Mucosa of descending colon (tissue), 3 donors: ENCODE measurements around the gene PKD2L1. TPM values are rescaled to one million over a fixed set of nuclear protein-coding genes. Genes with fewer than 3 reads are reported as not detected.

Experiments
- ATAC-seq: fragments of 200-7000 bp; cut with Tn5 transposase; one replicate; pipeline ENCODE4 v1.9.1; 2020; ENCODE audit warnings: mild to moderate bottlenecking, moderate library complexity
- DNase-seq, 3 donors: peaks; one replicate each; pipeline ENCODE4 v3.0.0-alpha.2; 2020
- H3K36me3 ChIP-seq: fragments of 200-600 bp; one replicate; pipeline ENCODE4 v1.8.0; 2021; ENCODE audit warnings: low read depth, mild to moderate bottlenecking
- H3K4me1 ChIP-seq: fragments of 200-600 bp; one replicate; pipeline ENCODE4 v1.8.0; 2021; ENCODE audit warnings: low read depth, mild to moderate bottlenecking
- H3K4me3 ChIP-seq: fragments of 200-600 bp; one replicate; pipeline ENCODE4 v1.8.0; 2021; ENCODE audit warnings: mild to moderate bottlenecking
- H3K9me3 ChIP-seq: fragments of 200-600 bp; one replicate; pipeline ENCODE4 v1.8.0; 2021; ENCODE audit warnings: mild to moderate bottlenecking
- intact Hi-C, 2 donors: fragments of 100-400 bp; cut with DNase I in 1 of 2; cut with micrococcal nuclease in 1 of 2; formaldehyde crosslinking; loops; one replicate each; pipeline versions ENCODE4 v1.11.0 to v1.11.1; 2022; cut with DNase I, micrococcal nuclease
- total RNA-seq, 3 donors: library from RNA; stranded (reverse); fragmentation: NEBNext Ultra II Directional in 2 of 3; extraction: Animal tissue kit (Norgen Biotek cat#: 25700) in 2 of 3; gene quantifications; one replicate each; pipeline versions ENCODE4 v1.2.1 to v1.2.4, GENCODE V29; 2021 to 2023
- TF ChIP-seq, protein P1 (sequence below): fragments of 200-600 bp; IDR thresholded peaks from one replicate; pipeline ENCODE4 v1.8.0; 2022; ENCODE audit warnings: antibody characterized with exemption, mild to moderate bottlenecking
- donor health status: DM: no; HTN: no; CAD: no; lungs with moderate emphysema.
- donor health status: DM: no; HTN: no; CAD: no.
- donor health status: DM: no; HTN: yes; CAD: no.

The PKD2L1 gene
- total RNA-seq, 3 donors from 2014 or later, result 0.22 to 0.60 TPM; not detected in 1

DNA sequence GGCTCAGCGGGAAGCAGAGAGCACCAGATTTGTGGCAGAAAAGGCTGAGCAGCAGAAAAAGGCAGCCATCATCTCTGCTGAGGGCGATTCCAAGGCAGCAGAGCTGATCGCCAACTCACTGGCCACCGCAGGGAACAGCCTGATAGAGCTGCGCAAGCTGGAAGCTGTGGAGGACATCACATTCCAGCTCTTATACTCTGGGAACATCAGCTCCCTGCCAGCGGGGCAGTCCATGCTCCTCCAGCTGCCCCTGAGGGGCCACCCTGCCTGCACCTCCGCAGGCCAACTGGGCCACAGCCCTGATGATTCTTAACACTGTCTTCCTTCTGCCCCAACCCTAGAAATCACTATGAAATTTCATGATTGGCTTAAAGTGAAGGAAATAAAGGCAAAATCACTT lies 81.2 kb downstream of the PKD2L1 start:
- intact Hi-C loops, result no loop called here
- H3K36me3 ChIP-seq, result no peaks in the 10 kb centered on the region
- TF ChIP-seq, protein P1, sequence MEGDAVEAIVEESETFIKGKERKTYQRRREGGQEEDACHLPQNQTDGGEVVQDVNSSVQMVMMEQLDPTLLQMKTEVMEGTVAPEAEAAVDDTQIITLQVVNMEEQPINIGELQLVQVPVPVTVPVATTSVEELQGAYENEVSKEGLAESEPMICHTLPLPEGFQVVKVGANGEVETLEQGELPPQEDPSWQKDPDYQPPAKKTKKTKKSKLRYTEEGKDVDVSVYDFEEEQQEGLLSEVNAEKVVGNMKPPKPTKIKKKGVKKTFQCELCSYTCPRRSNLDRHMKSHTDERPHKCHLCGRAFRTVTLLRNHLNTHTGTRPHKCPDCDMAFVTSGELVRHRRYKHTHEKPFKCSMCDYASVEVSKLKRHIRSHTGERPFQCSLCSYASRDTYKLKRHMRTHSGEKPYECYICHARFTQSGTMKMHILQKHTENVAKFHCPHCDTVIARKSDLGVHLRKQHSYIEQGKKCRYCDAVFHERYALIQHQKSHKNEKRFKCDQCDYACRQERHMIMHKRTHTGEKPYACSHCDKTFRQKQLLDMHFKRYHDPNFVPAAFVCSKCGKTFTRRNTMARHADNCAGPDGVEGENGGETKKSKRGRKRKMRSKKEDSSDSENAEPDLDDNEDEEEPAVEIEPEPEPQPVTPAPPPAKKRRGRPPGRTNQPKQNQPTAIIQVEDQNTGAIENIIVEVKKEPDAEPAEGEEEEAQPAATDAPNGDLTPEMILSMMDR, result no peak

DNA sequence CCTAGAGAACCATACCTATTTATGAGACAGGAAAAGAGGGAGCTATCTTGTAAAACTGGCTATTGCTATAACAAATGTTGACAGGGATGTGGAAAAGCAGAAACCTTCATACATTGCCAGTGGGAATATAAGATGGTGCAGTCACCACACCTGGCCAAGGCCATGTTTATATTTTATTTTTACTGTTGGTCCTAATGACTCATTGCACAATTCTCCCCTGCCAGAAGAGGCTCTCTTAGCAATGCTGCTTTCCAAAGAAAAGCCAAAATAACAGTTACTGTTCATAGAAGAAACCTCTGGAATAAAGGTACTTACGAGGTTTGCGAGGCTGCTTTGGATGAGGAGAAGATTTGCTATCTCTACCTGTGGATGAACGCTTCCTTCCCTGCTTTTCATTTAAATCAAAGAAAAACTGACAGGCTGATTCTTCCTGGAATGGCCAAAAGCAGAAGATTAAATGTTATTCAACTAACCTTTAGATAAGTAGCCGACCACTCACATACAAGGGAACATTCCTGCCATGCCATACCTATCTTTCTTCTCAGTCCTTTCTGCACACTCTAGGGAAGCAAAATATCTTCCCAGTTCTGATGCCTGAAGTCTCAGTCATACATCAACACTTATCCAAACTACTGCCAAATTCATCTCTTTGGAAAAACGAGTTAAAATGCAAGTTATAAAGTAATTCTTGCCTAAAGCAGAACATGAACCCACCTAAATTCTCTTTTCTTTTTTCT lies 84.4 kb downstream of the PKD2L1 start:
- H3K9me3 ChIP-seq, result no peaks in the 10 kb centered on the region
- TF ChIP-seq, protein P1, result no peak
- peaks cover 4% of the 10 kb centered on the region for H3K36me3 ChIP-seq
- no peaks in the 10 kb centered on the region for H3K4me1 ChIP-seq
- H3K4me3 ChIP-seq, result no peak overlapping the region
- ATAC-seq, result no peak
- DNase-seq, result no peak
- intact Hi-C loops, result no loop called here

More for the DNA sequence above, 81.2 kb downstream of the PKD2L1 start:
- Histone ChIP-seq H3K4me3 (no peak overlapping the region), H3K4me1 (no peaks in the 10 kb centered on the region), H3K9me3 (no peaks in the 10 kb centered on the region)
- DNase-seq (no peak), ATAC-seq (no peak)

DNA sequence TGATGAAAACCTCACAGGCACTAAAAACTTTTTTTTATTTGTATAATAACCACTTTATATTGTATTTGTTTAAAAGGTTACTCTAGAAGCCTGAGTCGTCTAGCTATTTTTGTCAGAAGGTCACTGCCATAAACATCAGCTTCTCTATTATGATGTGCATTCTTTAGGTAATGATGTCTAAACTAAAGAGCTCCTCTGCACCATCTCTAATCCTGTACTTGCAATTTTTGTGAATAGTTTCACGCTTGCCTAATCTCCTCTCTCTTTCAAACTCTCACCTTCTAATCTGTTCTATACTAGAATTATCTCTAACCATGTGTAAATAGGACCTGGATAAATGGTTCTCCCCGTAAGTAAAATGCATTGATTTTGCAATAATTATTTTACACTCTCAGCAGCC lies 90.2 kb downstream of the PKD2L1 start:
- TF ChIP-seq, protein P1, result no peak
- H3K9me3 ChIP-seq, result no peaks in the 10 kb centered on the region
- ATAC-seq, result no peak
- peaks cover 12% of the 10 kb centered on the region for H3K36me3 ChIP-seq
- no peak for DNase-seq
- intact Hi-C loops, result no loop called here
- H3K4me1 ChIP-seq, result no peaks in the 10 kb centered on the region
- no peak overlapping the region for H3K4me3 ChIP-seq

DNA sequence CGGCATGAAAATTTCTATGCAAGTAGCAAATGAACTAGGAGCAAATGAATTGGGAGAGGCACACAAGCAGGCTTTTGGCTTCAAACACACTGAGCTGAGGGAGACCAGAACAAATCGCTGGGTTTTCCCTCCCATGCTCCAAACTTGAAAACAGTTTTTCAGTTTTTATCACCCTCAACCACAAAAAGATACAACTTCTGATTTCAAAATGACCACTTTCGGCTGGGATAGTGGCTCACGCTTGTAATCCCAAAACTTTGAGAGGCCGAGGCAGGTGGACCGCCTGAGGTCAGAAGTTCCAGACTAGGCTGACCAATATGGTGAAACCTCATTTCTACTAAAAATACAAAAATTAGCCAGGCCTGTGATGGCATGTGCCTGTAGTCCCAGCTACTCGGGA lies 91.6 kb downstream of the PKD2L1 start:
- Histone ChIP-seq H3K36me3 (peaks cover 11% of the 10 kb centered on the region), H3K4me3 (no peak overlapping the region), H3K4me1 (no peaks in the 10 kb centered on the region), H3K9me3 (no peaks in the 10 kb centered on the region)
- intact Hi-C loops, result no loop called here
- DNase-seq (no peak), ATAC-seq (no peak)
- TF ChIP-seq, protein P1, result no peak

Other genes starting within 250 kb of the PKD2L1 start
- under 1 TPM in 1 of 3 donors, not detected in 2; 0.14 TPM for gene CPN1, start 248.4 kb downstream of the PKD2L1 start, total RNA-seq
- gene ERLIN1, start 144.2 kb downstream of the PKD2L1 start, total RNA-seq, result 10 to 100 TPM; 33.4 to 57.9 (median 48.3) TPM
- 10 to 100 TPM; 18.2 to 21.4 (median 20.5) TPM for gene CHUK, start 100.6 kb downstream of the PKD2L1 start, total RNA-seq
- gene CWF19L1, start 62.6 kb downstream of the PKD2L1 start, total RNA-seq, result 10 to 100 TPM; 15.5 to 17.0 (median 16.6) TPM
- gene BLOC1S2, start 43.5 kb downstream of the PKD2L1 start, total RNA-seq, result 10 to 100 TPM; 17.1 to 23.8 (median 18.9) TPM
- gene SCD, start 17.0 kb upstream of the PKD2L1 start, total RNA-seq, result 100 to 1,000 TPM in 1 of 3 donors, 10 to 100 TPM in 2; 40.7 to 108 (median 83.5) TPM
- not detected for gene WNT8B, start 132.8 kb upstream of the PKD2L1 start, total RNA-seq
- gene SEC31B, start 189.6 kb upstream of the PKD2L1 start, total RNA-seq, result 10 to 100 TPM; 14.0 to 24.8 (median 21.6) TPM
- gene NDUFB8, start 199.6 kb upstream of the PKD2L1 start, total RNA-seq, result 100 to 1,000 TPM; 169 to 222 (median 202) TPM
- 10 to 100 TPM; 34.0 to 50.6 (median 42.3) TPM for gene HIF1AN, start 205.7 kb upstream of the PKD2L1 start, total RNA-seq